GM12878 (cell line): Measurements from ENCODE around the gene DUSP8. TPM values are rescaled to one million over a fixed set of nuclear protein-coding genes. Genes with fewer than 3 reads are reported as not detected.
"Not testable (repeated sequence)": the region's sequence is repeated elsewhere in the genome, so short reads cannot be mapped to it uniquely, and the experiment has no call there.

Source experiments
- ATAC-seq: fragments of 200-7000 bp; cut with Tn5 transposase; 3 replicates; pipeline ENCODE4 v1.9.1; 2020; ENCODE audit warnings: mild to moderate bottlenecking, moderate library complexity
- BruUV-seq: library from RNA; stranded (reverse); fragments of 400-500 nt; replicated peaks from 2 replicates; lab custom pipeline; 2021; lab: Mats Ljungman, UMichigan
- CTCF ChIA-PET: fragments of 300-600 bp; sonication (Branson Sonifier 250); formaldehyde crosslinking; extraction: SDS; loops from one replicate; lab custom pipeline; 2021; ENCODE audit warnings: inconsistent platforms; lab: Yijun Ruan, JAX
- POLR2A ChIA-PET: fragments of 350-600 bp; formaldehyde crosslinking; extraction: SDS; loops from one replicate; lab custom pipeline; 2021; ENCODE audit warnings: inconsistent platforms; lab: Charles Lee
- RAD21 ChIA-PET: fragments of 300-600 bp; sonication (Branson Sonifier 250); formaldehyde crosslinking; loops from one replicate; lab custom pipeline; 2023; ENCODE audit warnings: antibody characterized with exemption; ENCODE audit not compliant: unreplicated experiment; lab: Charles Lee
- SMC1A ChIA-PET: fragments of 300-600 bp; sonication (Branson Sonifier 250); formaldehyde crosslinking; loops from one replicate; lab custom pipeline; 2023; ENCODE audit not compliant: unreplicated experiment, uncharacterized antibody; lab: Charles Lee
- DNase-seq: peaks from one replicate; pipeline ENCODE4 v3.0.0-alpha.2; 2011; ENCODE audit warnings: low read depth, low spot score
- FAIRE-seq: peaks from 3 replicates; lab custom pipeline; 2011; peaks lifted over from hg19 to GRCh38; lab: Jason Lieb, UNC
- H2AFZ ChIP-seq: 2 replicates; pipeline ENCODE4 v1.6.0; 2011; ENCODE audit warnings: low read depth, low read length, control low read depth; ENCODE audit not compliant: control insufficient read depth
- H3K27ac ChIP-seq: 2 replicates; pipeline ENCODE4 v1.5.1; 2011; ENCODE audit warnings: control low read depth; ENCODE audit not compliant: control insufficient read depth, insufficient read depth
- H3K27me3 ChIP-seq, 2 experiments: replicated peaks in 1 of 2; 2 replicates each; pipeline versions ENCODE4 v1.6.0 to v1.6.1; 2011; ENCODE audit warnings: low read length in 1 of 2; ENCODE audit not compliant: control insufficient read depth in 2 of 2, insufficient read depth in 2 of 2
- H3K36me3 ChIP-seq, 2 experiments: 2 replicates each; pipeline ENCODE4 v1.5.1; 2011; ENCODE audit warnings: low read length in 1 of 2; ENCODE audit not compliant: control insufficient read depth in 2 of 2, insufficient read depth in 2 of 2
- H3K4me1 ChIP-seq: 2 replicates; pipeline ENCODE4 v1.6.1; 2011; ENCODE audit warnings: mild to moderate bottlenecking, low read length, moderate library complexity, mixed read lengths; ENCODE audit not compliant: control insufficient read depth, insufficient read depth
- H3K4me2 ChIP-seq: 2 replicates; pipeline ENCODE4 v1.6.0; 2011; ENCODE audit warnings: control low read depth; ENCODE audit not compliant: control insufficient read depth, insufficient read depth
- H3K4me3 ChIP-seq: fragments of 200-600 bp; sonication (generic); 2 replicates; pipeline ENCODE4 v1.5.1; 2016
- H3K79me2 ChIP-seq: 2 replicates; pipeline ENCODE4 v1.6.0; 2011; ENCODE audit warnings: low read length; ENCODE audit not compliant: control insufficient read depth, insufficient read depth
- H3K9ac ChIP-seq: 2 replicates; pipeline ENCODE4 v1.8.0; 2011; ENCODE audit warnings: low read length, control low read depth, mixed read lengths; ENCODE audit not compliant: control insufficient read depth, insufficient read depth
- H3K9me3 ChIP-seq: replicated peaks from 3 replicates; pipeline ENCODE4 v1.5.1; 2011; ENCODE audit warnings: mild to moderate bottlenecking, low read length; ENCODE audit not compliant: control insufficient read depth, insufficient read depth
- H4K20me1 ChIP-seq: 2 replicates; pipeline ENCODE4 v1.6.0; 2011; ENCODE audit not compliant: control insufficient read depth, insufficient read depth
- EGR1 ChIP-seq, 2 experiments: IDR thresholded peaks; 1 replicate in 1 of 2; 2 replicates in 1 of 2; pipeline ENCODE4 v1.6.1; 2011 to 2012; ENCODE audit warnings: low read depth in 2 of 2, low read length in 2 of 2, borderline replicate concordance in 1 of 2, mild to moderate bottlenecking in 1 of 2, moderate library complexity in 1 of 2
- ETV6 ChIP-seq, 2 experiments: fragments of 450-650 bp in 1 of 2; IDR thresholded peaks in 1 of 2; conservative IDR thresholded peaks in 1 of 2; 2 replicates each; pipeline ENCODE4 v1.6.1; 2014; ENCODE audit warnings: antibody characterized with exemption in 1 of 2, borderline replicate concordance in 1 of 2, low read depth in 1 of 2, mild to moderate bottlenecking in 1 of 2, moderate library complexity in 1 of 2
- HDGF ChIP-seq: fragments of 450-650 bp; IDR thresholded peaks from 2 replicates; pipeline ENCODE4 v1.6.1; 2016; ENCODE audit warnings: antibody characterized with exemption
- SKIL ChIP-seq: fragments of 450-650 bp; IDR thresholded peaks from 2 replicates; pipeline ENCODE4 v1.6.1; 2017; ENCODE audit warnings: mild to moderate bottlenecking, low read depth, inconsistent platforms; ENCODE audit not compliant: poor library complexity, severe bottlenecking
- SPI1 ChIP-seq: IDR thresholded peaks from 2 replicates; pipeline ENCODE4 v1.6.1; 2011; ENCODE audit warnings: low read depth, mild to moderate bottlenecking, low read length, moderate library complexity, borderline replicate concordance; ENCODE audit not compliant: insufficient read depth
- WGBS: methylation state at CpG from one replicate; pipeline ENCODE4 v1.1.6; 2016; ENCODE audit warnings: low lambda C conversion rate; ENCODE audit not compliant: insufficient replicate concordance, insufficient coverage; ENCODE audit errors: missing lambda C conversion rate; 5-methylcytosine and 5-hydroxymethylcytosine counted together
- in situ Hi-C: fragments of 300-500 bp; cut with MboI; formaldehyde crosslinking; loops from 9 replicates; pipeline ENCODE4 v1.14.3; 2018; ENCODE audit warnings: mixed read lengths
- intact Hi-C: fragments of 100-400 bp; cut with micrococcal nuclease; formaldehyde crosslinking; loops from one replicate; pipeline ENCODE4 v1.14.2; 2022; ENCODE audit not compliant: unreplicated experiment
- polyA plus RNA-seq, 11 experiments: library from polyadenylated mRNA; depleted of rRNA in 4 of 11; unstranded in 6 of 11; stranded (reverse) in 5 of 11; fragments of >200 nt; fragmentation: Nextera tagmentation in 4 of 11; fragmentation: Illumina TruSeq in 1 of 11; extraction: Ambion mirVana in 4 of 11; extraction: Trizol in 1 of 11; gene quantifications; 1 replicate in 1 of 11; 2 replicates in 10 of 11; pipeline versions ENCODE4 v1.2.1 to v1.2.3, GENCODE V29; 2011 to 2016; ENCODE audit warnings: inconsistent platforms in 2 of 11, missing spikeins in 2 of 11, low read depth in 1 of 11
- total RNA-seq, 4 experiments: library from RNA; depleted of rRNA in 3 of 4; stranded (reverse); fragments of >200 nt in 3 of 4; fragmentation: Illumina TruSeq in 1 of 4; extraction: Trizol in 1 of 4; gene quantifications; 2 replicates each; pipeline versions ENCODE4 v1.2.1 to v1.2.3, GENCODE V29; 2013 to 2021

Gene DUSP8
- total and polyA plus RNA-seq, 10 of the 15 experiments (the other 5 are each of a cell fraction or from before 2014, with no cell fraction given), result 0.04 to 1.7 (median 0.26) TPM; not detected in 6

GRCh38 chr11:1605923-1606322, 33.9 kb upstream of the DUSP8 start:
- H2AFZ ChIP-seq, intact Hi-C loops, H3K4me1 ChIP-seq, BruUV-seq, H3K27me3 ChIP-seq: not testable (repeated sequence)
- WGBS, result 1% methylated on average over 13 of the region's 13 CpGs
- DNase-seq, result peak; percentile 30
- peak; percentile 96 for FAIRE-seq
- TF ChIP-seq SPI1, result peak; percentile 47; the same call in 1 of the 2 replicates
- TF ChIP-seq EGR1 (IDR thresholded peaks at IDR 0.05; ENCODE audit: borderline replicate concordance in 1 of 2, low read depth in 2 of 2, low read length in 2 of 2), result 0 out of 3 replicates have a peak, but pooled peaks of 1 of the 2 experiments have one; percentile 39
- 0 out of 2 replicates have a peak, but pooled peaks have one; percentile 24 for TF ChIP-seq HDGF
- TF ChIP-seq SKIL, result peak; percentile 44
- TF ChIP-seq ETV6 (conservative IDR thresholded peaks at IDR 0.05 in 1 of 2, IDR thresholded peaks at IDR 0.05 in 1 of 2; ENCODE audit: borderline replicate concordance in 1 of 2, low read depth in 1 of 2), result peak in 1 of 2 experiments; percentile 86; a peak in 1 of 4 replicates
- TF ChIP-seq, all 136 proteins: peak for 5; not testable (repeated sequence) for 131
- peak; percentile 100 for ATAC-seq
- CTCF ChIA-PET, result interaction anchor here (1.5 kb wide), 1 partner anchor 11 kb away, joined by 4 read pairs; no protein-coding TSS in a partner anchor
- H3K4me3 ChIP-seq, H3K9me3 ChIP-seq, in situ Hi-C loops, H3K36me3 ChIP-seq, POLR2A ChIA-PET, RAD21 ChIA-PET, H3K79me2 ChIP-seq, H3K27ac ChIP-seq, SMC1A ChIA-PET, H3K9ac ChIP-seq, H4K20me1 ChIP-seq: not testable (repeated sequence)
- H3K4me2 ChIP-seq, result peak overlapping the region; percentile 19; the same call in 1 of the 2 replicates
